H1 (cell line): Measurements from ENCODE around the gene RPL6.

Experiments used
- CTCF ChIP-seq, 3 experiments: IDR thresholded peaks; 1 replicate in 2 of 3; 2 replicates in 1 of 3; pipeline versions ENCODE4 v1.5.1 to v1.6.1; 2011; ENCODE audit warnings: low read length in 3 of 3, mild to moderate bottlenecking in 3 of 3, inconsistent platforms in 2 of 3, low read depth in 1 of 3, moderate library complexity in 1 of 3; ENCODE audit not compliant: insufficient read depth in 1 of 3; ENCODE audit errors: control extremely low read depth in 1 of 3
- EZH2 ChIP-seq: fragments of 200-600 bp; sonication (generic); IDR thresholded peaks from 2 replicates; pipeline ENCODE4 v1.7.1; 2012; ENCODE audit warnings: low read depth, mild to moderate bottlenecking, moderate library complexity, low read length, inconsistent platforms; ENCODE audit not compliant: severe bottlenecking
- POLR2A ChIP-seq, 2 experiments: IDR thresholded peaks; 1 replicate in 1 of 2; 2 replicates in 1 of 2; pipeline ENCODE4 v1.6.1; 2011; ENCODE audit warnings: low read depth in 2 of 2, low read length in 2 of 2, mild to moderate bottlenecking in 2 of 2; ENCODE audit errors: control extremely low read depth in 1 of 2

- TF ChIP-seq CTCF (IDR thresholded peaks at IDR 0.05; ENCODE audit: control extremely low read depth in 1 of 3, insufficient read depth in 1 of 3, low read depth in 1 of 3, low read length in 3 of 3) (no peak), POLR2A (IDR thresholded peaks at IDR 0.05; ENCODE audit: control extremely low read depth in 1 of 2, low read depth in 2 of 2, low read length in 2 of 2) (no peak), EZH2 (no peak)
Measured at GRCh38 chr12:112424126-112424525, 14.7 kb upstream of the RPL6 start.
